HG03025 (cell line): ENCODE data around the gene LILRB5.
"Not testable (repeated sequence)": the region's sequence is repeated elsewhere in the genome, so short reads cannot be mapped to it uniquely, and the experiment has no call there.

Experiments used
- ATAC-seq: cut with Tn5 transposase; IDR thresholded peaks from one replicate; pipeline ENCODE4 v1.9.1; 2021; ENCODE audit warnings: mild to moderate bottlenecking, moderate library complexity; ENCODE audit not compliant: unreplicated experiment, low FRiP score

The LILRB5 gene

GRCh38 chr19:54245936-54246335, 11.1 kb downstream of the LILRB5 start:
- ATAC-seq: no peak

DNA sequence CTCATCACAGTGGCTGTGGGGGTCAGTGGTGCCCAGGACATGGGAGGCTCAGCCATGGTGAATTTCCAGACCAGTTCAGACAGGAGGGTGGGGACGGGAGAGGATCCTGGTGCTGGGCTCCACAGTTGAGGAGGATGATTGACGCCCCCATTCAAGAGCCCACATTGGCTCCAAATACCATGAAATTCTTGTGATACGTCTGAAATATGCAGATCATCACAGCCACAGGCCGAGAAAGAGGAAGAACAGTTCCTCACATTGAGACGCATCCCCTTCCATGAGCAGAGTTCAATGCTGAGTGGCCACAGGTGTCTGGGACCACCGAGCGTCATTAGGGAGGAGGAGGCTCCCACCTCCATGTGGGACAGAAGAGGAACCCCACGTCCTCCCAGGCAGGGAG, 13.3 kb downstream of the LILRB5 start:
- ATAC-seq: not testable (repeated sequence)

GRCh38 chr19:54242646-54243045, 14.4 kb downstream of the LILRB5 start, which contains the start of gene LILRA6:
Gene LILRA6 (minus strand): TSS chr19:54242790.
- not testable (repeated sequence) for ATAC-seq

- not testable (repeated sequence) for ATAC-seq
Measured at GRCh38 chr19:54242234-54242633, 14.8 kb downstream of the LILRB5 start.

- ATAC-seq: not testable (repeated sequence)
Measured at GRCh38 chr19:54240372-54241336, 16.4 kb downstream of the LILRB5 start.

DNA sequence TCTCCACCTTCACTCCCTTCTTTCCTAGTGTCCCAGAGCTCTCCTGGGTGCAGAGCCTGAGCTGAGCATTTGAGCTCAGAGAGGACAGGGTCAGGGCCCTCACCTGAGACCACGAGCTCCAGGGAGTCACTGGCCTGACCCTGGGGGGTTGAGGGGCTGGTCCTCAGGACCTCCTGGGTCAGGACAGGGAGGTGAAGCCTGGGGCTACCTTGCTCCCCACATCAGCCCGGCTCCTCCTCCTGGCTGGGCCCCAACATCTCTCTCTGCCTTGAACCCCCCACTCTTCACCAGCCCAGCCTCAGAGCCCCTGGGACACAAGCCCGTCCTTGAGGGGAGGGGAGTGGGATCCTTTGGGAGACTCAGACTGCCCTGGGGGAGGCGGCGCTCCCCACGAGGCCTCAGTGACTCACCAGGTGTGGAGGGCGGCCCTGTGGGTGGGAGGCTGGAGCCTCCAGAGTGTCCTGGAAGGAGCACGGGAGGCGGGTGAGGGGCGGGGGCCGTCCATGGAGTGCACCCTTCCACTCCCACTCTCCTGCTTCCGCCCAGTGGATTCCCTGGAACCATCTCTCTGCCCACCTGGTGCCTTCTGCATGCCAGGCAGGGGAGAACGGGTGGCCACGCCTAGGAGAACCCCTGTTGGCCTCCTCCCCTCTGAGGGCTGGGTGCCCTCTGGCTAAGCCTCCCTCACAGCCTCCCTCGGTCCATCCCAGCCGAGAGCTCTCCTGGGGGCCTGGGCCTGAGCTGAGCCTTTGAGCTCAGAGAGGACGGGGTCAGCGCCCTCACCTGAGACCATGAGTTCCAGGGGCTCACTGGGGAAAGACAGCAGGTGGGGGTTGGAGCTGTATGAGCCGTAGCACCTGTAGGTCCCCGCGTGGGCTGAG, 17.3 kb downstream of the LILRB5 start:
- not testable (repeated sequence) for ATAC-seq

GRCh38 chr19:54233941-54234340, 23.1 kb downstream of the LILRB5 start:
- no peak for ATAC-seq

DNA sequence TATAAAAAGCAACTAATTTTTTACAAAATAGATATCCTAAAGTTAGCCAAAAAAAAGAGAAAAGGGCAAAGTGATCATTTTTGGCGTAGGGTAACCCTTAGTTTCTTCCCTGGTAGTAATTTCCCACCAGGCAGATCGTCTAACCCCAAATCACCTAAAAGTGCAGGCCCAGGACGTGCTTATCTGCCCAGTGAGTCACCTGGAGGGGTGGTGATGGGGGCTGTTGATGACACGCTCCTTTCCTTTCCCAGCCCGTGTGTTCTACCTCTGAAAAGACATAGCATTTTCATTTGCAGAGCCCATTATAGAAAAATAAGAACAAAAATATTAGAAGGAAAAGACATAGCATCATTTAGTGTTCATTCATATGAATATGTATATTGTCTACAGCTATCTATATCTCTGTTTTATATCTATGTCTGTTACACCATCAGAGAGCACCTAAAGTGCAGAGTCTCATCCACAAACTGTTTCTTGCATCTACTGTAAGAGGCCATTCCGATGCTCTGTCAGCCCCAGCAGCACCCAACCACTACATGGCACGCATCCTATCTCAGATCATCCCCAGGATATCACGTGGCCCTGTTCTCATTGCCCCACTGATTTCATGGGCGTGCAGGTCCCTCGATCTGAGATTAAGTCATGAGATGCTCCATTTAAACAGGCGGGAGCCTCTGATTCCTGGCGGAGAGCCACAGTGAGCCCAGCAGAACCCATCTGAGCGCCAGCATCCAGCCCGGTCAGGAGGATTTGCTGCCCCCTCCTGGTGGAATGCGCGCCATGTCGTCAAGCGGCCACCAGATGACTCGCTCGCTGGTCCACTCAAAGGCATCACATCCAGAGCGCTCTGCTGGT, 25.8 kb downstream of the LILRB5 start:
- no peak for ATAC-seq

DNA sequence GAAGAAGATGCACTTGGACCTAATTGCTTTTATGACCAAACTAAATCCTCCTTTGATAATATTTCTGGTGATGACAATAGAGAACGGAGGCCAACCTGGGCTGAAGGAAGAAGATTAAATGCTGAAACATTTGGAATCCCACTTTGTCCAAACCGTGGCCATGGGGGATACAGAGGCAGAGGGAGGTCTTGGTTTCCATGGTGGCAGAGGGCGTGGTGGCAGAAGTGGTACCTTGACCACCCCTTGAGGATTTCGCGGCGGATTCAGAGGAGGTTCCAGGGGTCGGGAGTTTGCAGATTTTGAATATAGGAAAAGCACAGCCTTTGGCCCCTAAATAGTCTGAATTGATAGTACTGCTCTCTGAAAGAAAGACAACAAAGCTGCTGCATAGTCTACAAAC, 27.0 kb downstream of the LILRB5 start:
- no peak for ATAC-seq

GRCh38 chr19:54229146-54229545, 27.9 kb downstream of the LILRB5 start:
- no peak for ATAC-seq

- ATAC-seq: not testable (repeated sequence)
Measured at GRCh38 chr19:54224619-54225018, 32.5 kb downstream of the LILRB5 start.

DNA sequence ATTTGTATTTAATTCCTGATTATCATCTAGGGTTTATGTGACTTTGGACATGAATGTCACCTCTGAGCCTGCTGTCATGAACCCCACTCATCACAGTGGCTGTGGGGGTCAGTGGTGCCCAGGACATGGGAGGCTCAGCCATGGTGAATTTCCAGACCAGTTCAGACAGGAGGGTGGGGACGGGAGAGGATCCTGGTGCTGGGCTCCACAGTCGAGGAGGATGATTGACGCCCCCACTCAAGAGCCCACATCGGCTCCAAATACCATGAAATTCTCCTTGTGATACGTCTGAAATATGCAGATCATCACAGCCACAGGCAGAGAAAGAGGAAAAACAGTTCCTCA, 33.2 kb downstream of the LILRB5 start:
- not testable (repeated sequence) for ATAC-seq

- ATAC-seq: not testable (repeated sequence)
Measured at GRCh38 chr19:54223277-54223936, 33.7 kb downstream of the LILRB5 start.

DNA sequence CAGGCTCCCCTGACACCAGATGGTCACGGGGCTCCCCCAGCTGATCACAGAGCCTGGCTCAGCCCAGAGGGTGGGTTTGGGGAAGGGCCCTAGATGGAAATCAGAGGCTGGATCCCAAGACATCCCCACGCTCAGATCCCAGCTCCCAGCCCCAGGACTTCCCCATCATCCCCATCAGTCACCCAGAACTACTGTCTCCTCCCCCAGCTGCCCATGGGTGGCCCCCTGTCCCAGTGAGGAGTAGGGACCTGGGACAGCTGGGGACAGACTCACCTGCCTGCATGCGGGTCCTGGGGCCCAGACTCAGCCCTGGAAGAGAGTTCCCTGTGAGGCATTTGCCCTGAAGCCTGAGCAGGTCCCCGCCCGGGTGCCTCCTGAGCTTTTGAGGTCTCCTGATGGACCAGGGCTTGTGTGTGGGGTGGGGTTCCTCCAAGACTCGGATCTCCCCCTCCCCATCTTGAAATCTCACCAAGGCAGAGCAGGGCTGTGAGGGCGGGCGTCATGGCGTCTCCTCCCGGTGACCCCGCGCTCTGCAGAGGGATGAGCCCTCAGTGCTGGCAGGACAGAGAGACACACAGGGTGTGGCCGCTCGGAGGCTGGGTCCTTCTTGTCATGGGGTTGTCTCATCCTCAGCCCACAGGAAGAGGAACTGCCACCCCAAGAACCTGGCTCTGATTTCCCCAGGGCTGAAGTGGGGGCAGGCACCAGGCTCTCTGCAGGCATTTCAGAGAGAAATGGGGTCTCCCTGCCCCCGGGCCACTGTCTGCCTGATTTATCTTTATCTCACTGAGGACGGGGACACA, 34.4 kb downstream of the LILRB5 start, which contains the start of gene LILRB3:
LILRB3 (minus strand) TSS at position 534 of the 803 bp plus-strand sequence; CDS start at position 503, 31 bp downstream.
- ATAC-seq: not testable (repeated sequence)

DNA sequence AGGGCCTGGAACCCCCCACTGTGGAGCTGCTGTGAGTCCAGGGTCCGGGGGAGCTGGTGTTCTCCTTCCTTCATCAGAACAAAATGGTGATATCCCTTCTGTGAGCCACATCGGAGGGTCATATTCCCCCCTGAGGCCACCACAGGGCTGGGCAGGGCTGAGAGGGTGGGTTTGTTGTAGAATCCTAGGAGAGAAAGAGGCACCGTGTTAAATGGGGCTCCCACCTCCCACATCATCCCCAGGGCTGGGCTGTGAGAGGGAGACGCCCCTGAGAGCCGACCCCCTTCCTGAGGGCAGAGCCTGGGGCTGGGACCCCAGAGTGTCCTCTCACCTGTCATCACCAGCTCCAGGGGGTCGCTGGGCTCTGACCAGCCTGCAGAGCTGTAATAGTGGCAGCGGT, 35.1 kb downstream of the LILRB5 start:
- ATAC-seq: not testable (repeated sequence)

GRCh38 chr19:54219702-54220101, 37.4 kb downstream of the LILRB5 start:
- not testable (repeated sequence) for ATAC-seq

- ATAC-seq: no peak
Measured at GRCh38 chr19:54218960-54219661, 38.0 kb downstream of the LILRB5 start.

- ATAC-seq: no peak
Measured at GRCh38 chr19:54218259-54218658, 38.8 kb downstream of the LILRB5 start.
